NCI-H2227 (cell line): ENCODE measurements around the gene SYNDIG1.

ENCODE experiments used
- DNase-seq: peaks from one replicate; lab custom pipeline; 2025; ENCODE audit not compliant: unreplicated experiment; lab: John Stamatoyannopoulos, UW

The SYNDIG1 gene

DNA sequence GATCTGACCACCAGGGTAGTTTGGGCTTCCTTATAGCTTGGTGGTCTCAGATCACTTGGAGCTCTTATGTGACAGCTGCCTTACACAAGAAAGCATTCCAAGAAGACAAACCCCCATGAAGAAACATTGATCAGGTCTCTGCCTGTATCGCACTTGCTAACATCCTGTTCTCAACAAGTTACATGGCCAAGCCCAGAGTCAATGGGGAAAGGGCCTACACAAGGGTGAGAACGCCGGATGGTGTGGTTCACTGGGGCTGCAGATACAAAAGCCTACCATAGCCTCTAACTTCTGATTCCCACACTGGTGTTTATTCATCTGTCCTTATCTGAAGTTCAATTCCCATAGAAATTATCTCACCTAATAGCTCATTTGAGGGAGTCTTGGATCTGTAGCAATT lies 235.5 kb downstream of the SYNDIG1 start:
- no peak for DNase-seq

DNA sequence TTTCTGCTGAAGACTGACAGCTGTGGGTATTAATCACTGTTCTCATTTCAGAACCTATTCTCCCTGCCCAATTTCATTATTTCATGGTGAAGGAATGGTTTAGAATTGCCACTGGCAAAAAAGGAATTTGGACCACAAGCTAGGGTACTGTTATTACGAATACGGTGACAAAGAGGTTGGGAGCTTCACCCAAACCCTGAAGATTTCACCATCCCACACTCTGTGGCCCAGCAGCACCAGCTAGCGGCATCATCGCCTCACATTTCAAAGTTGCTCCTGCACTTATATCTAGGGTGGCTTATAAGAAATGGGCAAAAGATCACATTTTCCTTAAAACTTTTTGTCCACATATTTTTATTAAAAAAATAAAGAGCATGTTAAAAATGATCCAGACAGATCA lies 236.1 kb downstream of the SYNDIG1 start:
- no peak for DNase-seq

DNA sequence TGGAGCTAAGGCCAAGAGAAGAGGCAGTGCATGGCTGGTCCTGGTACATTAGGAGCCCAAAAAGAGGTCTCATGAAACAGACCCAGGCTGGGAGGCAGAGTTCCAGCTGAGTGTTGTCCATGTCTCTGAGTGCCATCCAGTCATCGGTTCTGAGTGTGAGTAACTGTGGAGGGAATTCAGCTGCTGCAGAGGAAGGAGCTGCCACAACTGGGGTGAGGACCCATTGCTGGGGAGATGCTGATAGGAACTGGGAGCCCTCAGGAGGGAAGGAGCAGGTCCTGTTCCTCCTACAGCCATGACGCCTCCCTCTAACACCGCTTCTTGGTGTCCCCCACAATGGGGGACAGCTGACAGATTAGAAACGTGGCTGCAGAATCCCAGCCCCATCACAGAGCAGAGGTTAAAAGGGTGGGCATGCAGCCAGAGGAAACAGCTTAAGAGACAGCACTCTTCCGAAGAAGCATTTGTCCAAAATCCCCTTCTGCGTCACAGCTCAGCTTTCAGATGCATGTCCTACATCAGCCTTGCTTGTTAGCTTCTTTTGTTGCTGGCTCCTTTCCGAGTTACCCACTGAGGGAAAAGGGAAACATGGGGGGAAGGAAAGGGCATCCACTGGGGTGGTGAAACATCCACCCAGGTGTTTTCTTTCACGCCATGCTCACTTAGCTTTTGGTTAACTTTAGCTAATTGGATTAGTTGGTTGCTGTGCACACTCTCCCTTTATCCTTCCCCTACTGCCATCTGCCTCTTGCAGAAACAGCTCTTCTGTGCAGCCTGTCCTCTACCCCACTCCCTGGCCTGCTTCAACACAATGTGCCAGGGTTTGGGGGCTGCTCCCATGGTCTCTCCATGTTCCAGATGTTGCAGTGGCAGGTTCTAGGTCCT lies 239.2 kb downstream of the SYNDIG1 start:
- no peak for DNase-seq
